AG09309 (cell line): Measurements from ENCODE around the gene BRF1.

Source experiments
- DNase-seq: peaks from one replicate; pipeline ENCODE4 v3.0.0-alpha.2; 2010; ENCODE audit warnings: low read depth
- H3K4me3 ChIP-seq: 2 replicates; pipeline ENCODE4 v1.5.1; 2011; ENCODE audit warnings: mild to moderate bottlenecking, low read depth, low read length, moderate library complexity; ENCODE audit not compliant: control insufficient read depth
- TF ChIP-seq, protein P1 (sequence below): IDR thresholded peaks from 2 replicates; pipeline ENCODE4 v1.5.1; 2011; ENCODE audit warnings: mild to moderate bottlenecking, low read depth, low read length, inconsistent platforms; ENCODE audit not compliant: insufficient read depth, control insufficient read depth; ENCODE audit errors: missing control alignments

The BRF1 gene

GRCh38 chr14:105346876-105347586 is 46.2 kb upstream of the BRF1 start:
- DNase-seq: no peak
- H3K4me3 ChIP-seq: no peak overlapping the region
- TF ChIP-seq, protein P1, sequence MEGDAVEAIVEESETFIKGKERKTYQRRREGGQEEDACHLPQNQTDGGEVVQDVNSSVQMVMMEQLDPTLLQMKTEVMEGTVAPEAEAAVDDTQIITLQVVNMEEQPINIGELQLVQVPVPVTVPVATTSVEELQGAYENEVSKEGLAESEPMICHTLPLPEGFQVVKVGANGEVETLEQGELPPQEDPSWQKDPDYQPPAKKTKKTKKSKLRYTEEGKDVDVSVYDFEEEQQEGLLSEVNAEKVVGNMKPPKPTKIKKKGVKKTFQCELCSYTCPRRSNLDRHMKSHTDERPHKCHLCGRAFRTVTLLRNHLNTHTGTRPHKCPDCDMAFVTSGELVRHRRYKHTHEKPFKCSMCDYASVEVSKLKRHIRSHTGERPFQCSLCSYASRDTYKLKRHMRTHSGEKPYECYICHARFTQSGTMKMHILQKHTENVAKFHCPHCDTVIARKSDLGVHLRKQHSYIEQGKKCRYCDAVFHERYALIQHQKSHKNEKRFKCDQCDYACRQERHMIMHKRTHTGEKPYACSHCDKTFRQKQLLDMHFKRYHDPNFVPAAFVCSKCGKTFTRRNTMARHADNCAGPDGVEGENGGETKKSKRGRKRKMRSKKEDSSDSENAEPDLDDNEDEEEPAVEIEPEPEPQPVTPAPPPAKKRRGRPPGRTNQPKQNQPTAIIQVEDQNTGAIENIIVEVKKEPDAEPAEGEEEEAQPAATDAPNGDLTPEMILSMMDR: no peak

DNA sequence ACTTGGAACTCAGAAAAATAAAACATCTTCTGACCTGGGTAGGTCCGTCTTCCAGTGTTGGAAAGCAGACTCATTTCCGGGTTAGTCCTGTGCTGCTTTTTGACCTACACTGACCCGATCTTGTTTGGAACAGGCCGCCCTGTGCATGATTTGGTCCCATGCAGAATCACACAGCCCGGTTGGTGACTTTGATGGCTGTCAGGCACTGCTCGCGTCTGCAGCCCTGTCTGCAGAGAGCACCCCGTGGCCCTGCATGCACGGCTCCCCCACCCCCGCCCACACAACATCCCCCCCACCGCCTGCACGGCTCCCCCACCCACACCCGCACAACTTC is 45.4 kb upstream of the BRF1 start:
- H3K4me3 ChIP-seq: no peak overlapping the region
- no peak for DNase-seq
- TF ChIP-seq, protein P1: no peak

GRCh38 chr14:105343194-105343593 is 42.4 kb upstream of the BRF1 start:
- no peak for DNase-seq
- TF ChIP-seq, protein P1: no peak
- H3K4me3 ChIP-seq: no peak overlapping the region

GRCh38 chr14:105340821-105341733 is 40.3 kb upstream of the BRF1 start:
- TF ChIP-seq, protein P1: no peak
- DNase-seq: no peak
- H3K4me3 ChIP-seq: no peak overlapping the region

DNA sequence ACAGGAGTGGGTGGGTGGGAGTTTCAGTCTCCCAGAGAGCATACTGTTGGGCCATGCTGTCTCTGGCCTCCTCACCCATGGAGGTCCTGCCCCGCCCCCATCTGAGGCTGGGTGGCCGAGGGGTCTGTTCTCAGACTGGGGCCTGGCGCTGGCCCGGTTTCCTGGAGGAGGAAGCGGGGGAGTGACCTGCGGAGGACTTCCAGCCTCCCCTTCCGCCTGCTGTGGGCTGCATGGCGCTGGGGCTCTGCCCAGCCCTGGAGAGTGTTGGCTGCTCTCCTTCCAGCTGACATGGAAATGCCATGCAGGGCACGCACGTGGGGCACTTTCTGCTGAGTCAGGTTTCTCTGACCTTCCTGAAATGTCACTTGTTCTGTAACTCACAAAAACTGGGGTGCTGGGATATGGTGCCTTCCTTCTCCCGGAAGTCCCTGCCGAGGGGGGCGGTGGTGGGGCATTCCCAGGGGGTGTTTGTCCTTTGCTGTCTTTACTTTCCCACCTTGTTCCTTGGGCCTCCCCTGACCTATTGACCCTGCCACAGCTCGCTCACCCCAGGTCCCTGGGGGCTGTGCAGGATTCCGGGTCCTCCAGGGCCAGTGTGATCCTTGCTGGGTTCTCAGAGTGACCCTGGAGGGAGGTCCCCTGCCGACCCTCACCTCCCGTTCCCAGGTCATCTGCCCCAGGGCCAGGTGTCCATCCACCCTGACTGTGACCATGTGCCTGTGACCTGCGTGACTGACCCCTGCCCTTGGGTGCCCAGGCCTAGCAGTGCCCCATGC is 37.4 kb upstream of the BRF1 start:
- H3K4me3 ChIP-seq: no peak overlapping the region
- TF ChIP-seq, protein P1: no peak
- DNase-seq: no peak

DNA sequence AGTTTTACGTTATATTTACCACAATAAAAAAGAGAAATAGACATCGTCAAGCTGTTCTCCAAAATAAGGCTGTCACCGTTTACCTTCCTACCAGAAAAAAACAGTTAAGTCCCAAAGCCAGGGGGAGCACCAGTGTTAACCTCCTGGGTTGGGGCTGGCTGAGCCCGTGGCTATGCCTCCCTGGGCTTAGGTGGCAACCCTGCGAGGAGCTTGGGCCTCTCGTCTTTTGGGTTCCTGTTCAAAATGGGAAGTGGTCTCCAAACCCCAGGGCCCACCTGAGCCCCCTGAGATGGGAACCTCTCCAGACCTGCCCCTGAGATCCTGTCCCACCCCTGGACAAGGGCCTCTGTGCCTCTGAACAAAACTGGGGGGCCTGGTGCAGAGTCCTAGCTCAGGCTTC is 36.6 kb upstream of the BRF1 start:
- TF ChIP-seq, protein P1: no peak

More for the DNA sequence above, 36.6 kb upstream of the BRF1 start:
- H3K4me3 ChIP-seq: no peak overlapping the region
- DNase-seq: no peak
